Left lung (tissue), 10 donors: ENCODE measurements around the gene CAMK2A. TPM values are rescaled to one million over a fixed set of nuclear protein-coding genes. Genes with fewer than 3 reads are reported as not detected.
A peak's percentile ranks its signal among the peaks of the same experiment; 100 is the strongest.

ENCODE experiments used
- ATAC-seq: fragments of 200-7000 bp; cut with Tn5 transposase; one replicate; pipeline ENCODE4 v1.9.1; 2020; ENCODE audit warnings: moderate library complexity
- DNase-seq, 4 donors: peaks; one replicate each; pipeline ENCODE4 v3.0.0-alpha.2; 2013 to 2020
- H3K27ac ChIP-seq, 2 donors: fragments of 200-600 bp; sonication (generic) in 1 of 2; one replicate each; pipeline versions ENCODE4 v1.5.0 to v1.8.0; 2020 to 2021
- H3K27me3 ChIP-seq, 2 donors: fragments of 200-600 bp; sonication (generic) in 1 of 2; one replicate each; pipeline versions ENCODE4 v1.5.0 to v1.8.0; 2020 to 2021
- H3K36me3 ChIP-seq, 2 donors: fragments of 200-600 bp; sonication (generic) in 1 of 2; one replicate each; pipeline versions ENCODE4 v1.5.0 to v1.8.0; 2020 to 2021
- H3K4me1 ChIP-seq, 2 donors: fragments of 200-600 bp; one replicate each; pipeline ENCODE4 v1.8.0; 2021
- H3K4me3 ChIP-seq, 2 donors: fragments of 200-600 bp; sonication (generic) in 1 of 2; one replicate each; pipeline versions ENCODE4 v1.5.0 to v1.8.0; 2020 to 2021; ENCODE audit warnings: mild to moderate bottlenecking in 1 of 2
- H3K9me3 ChIP-seq, 2 donors: fragments of 200-600 bp; sonication (generic) in 1 of 2; one replicate each; pipeline versions ENCODE4 v1.5.0 to v1.8.0; 2020 to 2021
- CTCF ChIP-seq, 2 donors: fragments of 200-600 bp; sonication (generic) in 1 of 2; IDR thresholded peaks; one replicate each; pipeline versions ENCODE4 v1.5.0 to v1.8.0; 2021; ENCODE audit warnings: antibody characterized with exemption in 2 of 2
- intact Hi-C, 2 donors: fragments of 100-400 bp; cut with DNase I; formaldehyde crosslinking; loops; one replicate each; pipeline versions ENCODE4 v1.11.2 to v1.14.2; 2022
- polyA plus RNA-seq, 6 donors: library from polyadenylated mRNA; unstranded; fragments of 120-200 nt; gene quantifications; one replicate each; pipeline ENCODE4 v1.2.1, GENCODE V29; 2013; ENCODE audit not compliant: insufficient read length in 6 of 6
- total RNA-seq, 2 donors: library from RNA; stranded (reverse); fragmentation: NEBNext Ultra II Directional; extraction: Animal tissue kit (Norgen Biotek cat#: 25700); gene quantifications; one replicate each; pipeline ENCODE4 v1.2.1, GENCODE V29; 2021
- donor health status: DM: no; HTN: yes; CAD: no.
- donor health status: DM: no; HTN: no; CAD: no.

CAMK2A gene
- total and polyA plus RNA-seq, 8 donors, result 0.64 to 5.8 (median 4.7) TPM

- no peak overlapping the region for H3K27ac ChIP-seq
- intact Hi-C loops, result no loop called here
Observed at GRCh38 chr5:150222906-150223305, 66.7 kb downstream of the CAMK2A start.

GRCh38 chr5:150221471-150221870, 68.1 kb downstream of the CAMK2A start:
- intact Hi-C loops, result no loop called here
- Histone ChIP-seq H3K9me3 (no peaks in the 10 kb centered on the region), H3K27ac (no peak overlapping the region)

More at GRCh38 chr5:150222906-150223305, 66.7 kb downstream of the CAMK2A start:
- ATAC-seq (no peak), DNase-seq (peak in 1 of 4 donors; percentile 73)
- Histone ChIP-seq H3K4me1 (no peaks in the 10 kb centered on the region), H3K27me3 (peaks cover 0 to 12% of the 10 kb centered on the region in 2 donors), H3K9me3 (no peaks in the 10 kb centered on the region), H3K4me3 (no peak overlapping the region), H3K36me3 (no peaks in the 10 kb centered on the region)
- TF ChIP-seq CTCF (IDR thresholded peaks at IDR 0.05), result no peak

GRCh38 chr5:150219861-150220260, 69.7 kb downstream of the CAMK2A start:
- TF ChIP-seq CTCF (IDR thresholded peaks at IDR 0.05), result no peak
- Histone ChIP-seq H3K9me3 (no peaks in the 10 kb centered on the region), H3K4me1 (no peaks in the 10 kb centered on the region), H3K27me3 (peaks cover 0 to 16% of the 10 kb centered on the region in 2 donors), H3K27ac (no peak overlapping the region), H3K4me3 (no peak overlapping the region), H3K36me3 (no peaks in the 10 kb centered on the region)
- peak in 1 of 4 donors; percentile 41 for DNase-seq
- intact Hi-C loops, result loop anchor here in 1 of 2 donors (5.0 kb wide), 1 partner anchor 58 kb away; no protein-coding TSS in a partner anchor
- ATAC-seq, result no peak

More at GRCh38 chr5:150221471-150221870, 68.1 kb downstream of the CAMK2A start:
- peaks cover 0 to 16% of the 10 kb centered on the region in 2 donors for H3K27me3 ChIP-seq
- no peak for ATAC-seq
- TF ChIP-seq CTCF (IDR thresholded peaks at IDR 0.05), result no peak
- H3K4me3 ChIP-seq, result no peak overlapping the region
- no peaks in the 10 kb centered on the region for H3K36me3 ChIP-seq
- DNase-seq, result peak in 1 of 4 donors; percentile 18
- no peaks in the 10 kb centered on the region for H3K4me1 ChIP-seq

GRCh38 chr5:150219142-150219541, 70.4 kb downstream of the CAMK2A start:
- DNase-seq, result peak in 1 of 4 donors; percentile 13
- Histone ChIP-seq H3K27ac (no peak overlapping the region), H3K27me3 (peaks cover 0 to 16% of the 10 kb centered on the region in 2 donors), H3K4me3 (no peak overlapping the region), H3K36me3 (no peaks in the 10 kb centered on the region), H3K9me3 (no peaks in the 10 kb centered on the region), H3K4me1 (no peaks in the 10 kb centered on the region)
- intact Hi-C loops, result loop anchor here in 1 of 2 donors (5.0 kb wide), 1 partner anchor 57 kb away; no protein-coding TSS in a partner anchor
- ATAC-seq, result no peak
- TF ChIP-seq CTCF (IDR thresholded peaks at IDR 0.05), result no peak

- ATAC-seq, result no peak
- TF ChIP-seq CTCF (IDR thresholded peaks at IDR 0.05), result no peak
- no peaks in the 10 kb centered on the region for H3K36me3 ChIP-seq
- intact Hi-C loops, result loop anchor here in 1 of 2 donors (5.0 kb wide), 1 partner anchor 56 kb away; no protein-coding TSS in a partner anchor
- no peak overlapping the region for H3K4me3 ChIP-seq
- peaks cover 0 to 16% of the 10 kb centered on the region in 2 donors for H3K27me3 ChIP-seq
- DNase-seq, result peak in 1 of 4 donors; percentile 36
- no peaks in the 10 kb centered on the region for H3K9me3 ChIP-seq
- H3K4me1 ChIP-seq, result no peaks in the 10 kb centered on the region
- H3K27ac ChIP-seq, result no peak overlapping the region
Observed at GRCh38 chr5:150218693-150219035, 70.9 kb downstream of the CAMK2A start.
